ENCODE data around the gene PRM1.
A peak's percentile ranks its signal among the peaks of the same experiment; 100 is the strongest.

Gene PRM1

DNA sequence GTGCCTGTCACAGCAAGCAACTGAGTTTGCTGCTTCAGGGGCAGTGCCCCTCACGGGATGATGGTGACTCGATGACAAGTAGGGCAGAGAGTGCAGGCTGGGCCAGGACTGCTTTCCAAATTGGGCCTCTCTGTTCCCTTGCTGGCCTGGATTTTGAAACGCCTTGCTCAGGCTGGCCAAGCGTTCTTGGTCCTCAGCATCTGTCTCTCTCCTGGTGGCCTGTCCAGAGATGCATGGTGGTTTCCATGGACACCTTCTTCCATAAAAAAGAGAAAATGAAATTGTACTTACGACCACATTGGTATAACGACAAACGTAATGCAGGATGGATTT is 19.4 kb upstream of the PRM1 start:
- TF ChIP-seq FOXP2 (optimal IDR thresholded peaks at IDR 0.05; ENCODE audit: borderline replicate concordance, extremely low read depth, extremely low read length, insufficient read depth) (no peak), TAF1 (IDR thresholded peaks at IDR 0.05; ENCODE audit: borderline replicate concordance, insufficient read depth, low read length) (no peak), SIN3A (IDR thresholded peaks at IDR 0.05; ENCODE audit: borderline replicate concordance, insufficient read depth, low read length) (no peak), POLR2AphosphoS5 (IDR thresholded peaks at IDR 0.05; ENCODE audit: low read depth, low read length) (no peak)
- TF ChIP-seq, protein P1, sequence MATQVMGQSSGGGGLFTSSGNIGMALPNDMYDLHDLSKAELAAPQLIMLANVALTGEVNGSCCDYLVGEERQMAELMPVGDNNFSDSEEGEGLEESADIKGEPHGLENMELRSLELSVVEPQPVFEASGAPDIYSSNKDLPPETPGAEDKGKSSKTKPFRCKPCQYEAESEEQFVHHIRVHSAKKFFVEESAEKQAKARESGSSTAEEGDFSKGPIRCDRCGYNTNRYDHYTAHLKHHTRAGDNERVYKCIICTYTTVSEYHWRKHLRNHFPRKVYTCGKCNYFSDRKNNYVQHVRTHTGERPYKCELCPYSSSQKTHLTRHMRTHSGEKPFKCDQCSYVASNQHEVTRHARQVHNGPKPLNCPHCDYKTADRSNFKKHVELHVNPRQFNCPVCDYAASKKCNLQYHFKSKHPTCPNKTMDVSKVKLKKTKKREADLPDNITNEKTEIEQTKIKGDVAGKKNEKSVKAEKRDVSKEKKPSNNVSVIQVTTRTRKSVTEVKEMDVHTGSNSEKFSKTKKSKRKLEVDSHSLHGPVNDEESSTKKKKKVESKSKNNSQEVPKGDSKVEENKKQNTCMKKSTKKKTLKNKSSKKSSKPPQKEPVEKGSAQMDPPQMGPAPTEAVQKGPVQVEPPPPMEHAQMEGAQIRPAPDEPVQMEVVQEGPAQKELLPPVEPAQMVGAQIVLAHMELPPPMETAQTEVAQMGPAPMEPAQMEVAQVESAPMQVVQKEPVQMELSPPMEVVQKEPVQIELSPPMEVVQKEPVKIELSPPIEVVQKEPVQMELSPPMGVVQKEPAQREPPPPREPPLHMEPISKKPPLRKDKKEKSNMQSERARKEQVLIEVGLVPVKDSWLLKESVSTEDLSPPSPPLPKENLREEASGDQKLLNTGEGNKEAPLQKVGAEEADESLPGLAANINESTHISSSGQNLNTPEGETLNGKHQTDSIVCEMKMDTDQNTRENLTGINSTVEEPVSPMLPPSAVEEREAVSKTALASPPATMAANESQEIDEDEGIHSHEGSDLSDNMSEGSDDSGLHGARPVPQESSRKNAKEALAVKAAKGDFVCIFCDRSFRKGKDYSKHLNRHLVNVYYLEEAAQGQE (IDR thresholded peaks at IDR 0.05; ENCODE audit: insufficient read depth in 1 of 2, low read depth in 2 of 2, low read length in 2 of 2): no peak

DNA sequence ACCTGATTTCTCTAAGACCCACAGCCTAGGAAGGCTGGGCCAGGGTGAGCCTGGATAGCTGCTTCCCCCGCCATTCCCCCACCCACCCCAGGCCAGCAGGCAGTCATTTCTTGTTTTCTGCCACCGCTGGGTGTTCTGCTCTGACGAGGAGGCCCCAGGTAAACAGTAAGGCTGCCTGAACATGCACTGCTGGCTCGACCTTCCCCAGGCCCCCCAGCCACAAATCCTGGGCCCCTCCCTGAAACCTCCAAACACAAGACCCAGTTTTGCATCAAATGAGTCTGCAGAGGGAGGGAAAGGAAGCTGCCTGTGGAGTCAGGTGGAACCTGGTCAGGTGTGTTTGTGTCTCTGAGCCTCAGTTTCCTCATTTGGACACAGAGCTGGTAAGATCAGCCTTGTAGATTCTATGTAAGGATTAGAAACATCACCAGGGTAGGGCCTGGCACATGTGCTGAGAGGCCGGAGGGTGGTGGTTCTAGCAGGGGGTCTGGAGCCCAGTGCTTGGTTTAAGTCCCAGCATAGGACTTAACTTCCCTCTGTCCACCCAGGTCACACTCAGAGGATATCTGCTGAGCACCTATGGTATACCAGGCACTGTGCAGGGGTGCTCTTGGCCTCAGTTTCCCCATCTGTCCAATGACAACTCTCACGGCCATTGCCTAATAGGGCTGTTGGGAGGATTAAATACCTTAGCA is 18.9 kb upstream of the PRM1 start:
- no peak for TF ChIP-seq POLR2AphosphoS5 (IDR thresholded peaks at IDR 0.05; ENCODE audit: low read depth, low read length)
- TF ChIP-seq FOXP2 (optimal IDR thresholded peaks at IDR 0.05; ENCODE audit: borderline replicate concordance, extremely low read depth, extremely low read length, insufficient read depth): no peak
- TF ChIP-seq SIN3A (IDR thresholded peaks at IDR 0.05; ENCODE audit: borderline replicate concordance, insufficient read depth, low read length): no peak
- TF ChIP-seq, protein P1 (IDR thresholded peaks at IDR 0.05; ENCODE audit: insufficient read depth in 1 of 2, low read depth in 2 of 2, low read length in 2 of 2): no peak
- no peak for TF ChIP-seq TAF1 (IDR thresholded peaks at IDR 0.05; ENCODE audit: borderline replicate concordance, insufficient read depth, low read length)

DNA sequence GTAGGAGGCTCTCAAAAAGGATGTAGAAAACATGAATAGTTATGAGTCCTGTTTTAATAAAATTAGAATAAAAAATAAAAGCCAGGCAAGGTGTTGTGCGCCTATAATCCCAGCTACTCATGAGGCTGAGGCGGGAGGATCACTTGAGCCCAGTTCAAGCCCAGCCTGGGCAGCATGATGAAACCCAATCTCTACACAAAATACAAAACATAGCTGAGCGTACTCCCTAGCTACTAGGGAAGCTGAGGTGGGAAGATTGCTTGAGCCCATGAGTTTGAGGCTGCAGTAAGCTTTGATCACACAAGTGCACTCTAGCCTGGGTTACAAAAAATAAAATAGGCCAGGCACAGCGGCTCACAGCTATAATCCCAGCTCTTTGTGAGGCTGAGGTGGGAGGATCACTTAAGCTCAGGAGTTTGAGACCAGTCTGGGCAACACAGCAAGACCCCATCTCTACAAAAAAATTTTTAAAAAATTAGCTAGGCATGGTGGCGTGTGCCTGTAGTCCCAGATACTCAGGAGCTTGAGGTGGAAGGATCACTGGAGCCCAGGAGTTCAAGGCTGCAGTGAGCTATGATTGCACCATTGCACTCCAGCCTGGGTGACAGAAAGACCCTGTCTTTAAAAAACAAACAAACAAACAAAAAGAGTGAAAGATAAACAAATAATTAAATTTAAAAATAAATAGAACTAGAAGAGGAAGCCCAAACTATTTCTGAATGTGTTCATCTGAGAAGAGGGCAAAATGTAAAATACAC is 17.2 kb upstream of the PRM1 start:
- no peak for TF ChIP-seq FOXP2 (optimal IDR thresholded peaks at IDR 0.05; ENCODE audit: borderline replicate concordance, extremely low read depth, extremely low read length, insufficient read depth)
- TF ChIP-seq, protein P1 (IDR thresholded peaks at IDR 0.05; ENCODE audit: insufficient read depth in 1 of 2, low read depth in 2 of 2, low read length in 2 of 2): no peak
- no peak for TF ChIP-seq SIN3A (IDR thresholded peaks at IDR 0.05; ENCODE audit: borderline replicate concordance, insufficient read depth, low read length)
- no peak for TF ChIP-seq TAF1 (IDR thresholded peaks at IDR 0.05; ENCODE audit: borderline replicate concordance, insufficient read depth, low read length)
- TF ChIP-seq POLR2AphosphoS5 (IDR thresholded peaks at IDR 0.05; ENCODE audit: low read depth, low read length): no peak

DNA sequence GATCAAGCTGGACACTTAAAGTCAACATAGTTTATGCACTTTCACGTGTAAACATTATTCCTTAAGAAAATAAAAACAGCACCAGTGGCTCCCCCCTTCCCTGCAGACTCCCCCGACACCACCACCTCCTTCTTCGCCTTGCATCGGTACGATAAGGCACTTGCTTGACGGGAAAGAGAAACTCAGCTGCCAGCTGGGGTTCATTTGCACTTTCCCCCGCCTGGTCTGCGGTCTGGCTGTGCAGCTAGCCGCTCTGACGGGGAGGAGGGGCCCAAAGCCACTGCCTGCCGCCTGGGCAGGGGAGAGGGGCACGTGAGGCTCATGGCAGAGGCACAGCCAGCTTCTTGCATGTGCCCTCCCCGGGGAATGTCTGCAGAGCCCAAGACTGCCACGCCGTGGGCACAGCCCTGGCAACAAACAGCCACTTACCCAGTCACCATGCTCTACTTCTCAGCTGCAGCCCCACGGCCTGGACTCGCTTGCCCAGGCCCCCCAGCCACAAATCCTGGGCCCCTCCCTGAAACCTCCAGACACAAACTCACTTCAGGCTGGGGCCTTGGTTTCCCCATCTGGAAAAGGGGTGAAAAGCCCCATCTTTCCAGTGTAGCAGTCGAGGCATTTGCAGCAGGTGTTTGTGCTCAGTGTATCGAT is 16.5 kb upstream of the PRM1 start:
- no peak for TF ChIP-seq POLR2AphosphoS5 (IDR thresholded peaks at IDR 0.05; ENCODE audit: low read depth, low read length)
- no peak for TF ChIP-seq SIN3A (IDR thresholded peaks at IDR 0.05; ENCODE audit: borderline replicate concordance, insufficient read depth, low read length)
- no peak for TF ChIP-seq TAF1 (IDR thresholded peaks at IDR 0.05; ENCODE audit: borderline replicate concordance, insufficient read depth, low read length)
- peak; percentile 37 for TF ChIP-seq FOXP2 (optimal IDR thresholded peaks at IDR 0.05; ENCODE audit: borderline replicate concordance, extremely low read depth, extremely low read length, insufficient read depth)

DNA sequence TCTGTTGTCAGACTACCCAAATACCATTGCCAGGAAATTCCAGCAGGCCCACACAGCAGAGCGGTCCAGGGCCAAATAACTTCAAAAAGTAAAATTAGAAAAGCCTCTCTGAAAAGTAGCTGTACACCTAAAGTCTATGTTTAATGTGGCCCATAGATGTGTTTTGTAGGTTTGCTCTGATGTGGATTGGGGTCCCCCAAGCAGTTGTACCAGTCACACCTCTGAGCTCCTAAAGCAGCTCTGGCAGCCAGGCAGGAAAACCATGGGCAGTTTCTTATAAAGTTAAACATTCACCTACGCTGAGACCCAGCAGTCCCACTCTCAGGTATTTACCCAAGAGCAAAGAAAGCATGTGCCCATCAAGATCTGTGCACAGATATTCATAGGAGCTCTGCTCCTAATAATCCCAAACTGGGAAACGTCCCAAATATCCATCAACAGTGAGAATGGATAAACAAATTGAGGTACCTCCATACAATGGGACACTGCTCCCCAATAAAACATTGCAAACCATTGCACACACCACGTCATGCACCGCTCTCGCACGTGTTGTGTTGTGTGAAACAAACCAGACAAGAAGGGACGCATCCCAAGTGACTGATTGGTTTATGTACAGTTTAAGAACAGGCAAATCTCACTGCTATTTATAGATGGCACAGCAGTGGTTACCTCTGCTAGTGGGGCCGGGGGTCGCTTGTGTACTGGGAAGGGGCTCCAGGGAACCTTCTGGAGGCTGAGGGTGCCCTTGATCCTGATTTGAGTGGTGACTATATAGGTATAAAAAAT is 15.8 kb upstream of the PRM1 start:
- TF ChIP-seq POLR2AphosphoS5 (IDR thresholded peaks at IDR 0.05; ENCODE audit: low read depth, low read length): no peak
- TF ChIP-seq TAF1 (IDR thresholded peaks at IDR 0.05; ENCODE audit: borderline replicate concordance, insufficient read depth, low read length): no peak
- no peak for TF ChIP-seq SIN3A (IDR thresholded peaks at IDR 0.05; ENCODE audit: borderline replicate concordance, insufficient read depth, low read length)
- TF ChIP-seq FOXP2 (optimal IDR thresholded peaks at IDR 0.05; ENCODE audit: borderline replicate concordance, extremely low read depth, extremely low read length, insufficient read depth): no peak
- TF ChIP-seq, protein P1 (IDR thresholded peaks at IDR 0.05; ENCODE audit: insufficient read depth in 1 of 2, low read depth in 2 of 2, low read length in 2 of 2): no peak
